Measurements from ENCODE around the gene DBP. TPM values are rescaled to one million over a fixed set of nuclear protein-coding genes. Genes with fewer than 3 reads are reported as not detected.
"Not testable (repeated sequence)": the region's sequence is repeated elsewhere in the genome, so short reads cannot be mapped to it uniquely, and the experiment has no call there.

DBP gene
- total RNA-seq, 2 donors from 2014 or later: 2.8 to 5.9 TPM

DNA sequence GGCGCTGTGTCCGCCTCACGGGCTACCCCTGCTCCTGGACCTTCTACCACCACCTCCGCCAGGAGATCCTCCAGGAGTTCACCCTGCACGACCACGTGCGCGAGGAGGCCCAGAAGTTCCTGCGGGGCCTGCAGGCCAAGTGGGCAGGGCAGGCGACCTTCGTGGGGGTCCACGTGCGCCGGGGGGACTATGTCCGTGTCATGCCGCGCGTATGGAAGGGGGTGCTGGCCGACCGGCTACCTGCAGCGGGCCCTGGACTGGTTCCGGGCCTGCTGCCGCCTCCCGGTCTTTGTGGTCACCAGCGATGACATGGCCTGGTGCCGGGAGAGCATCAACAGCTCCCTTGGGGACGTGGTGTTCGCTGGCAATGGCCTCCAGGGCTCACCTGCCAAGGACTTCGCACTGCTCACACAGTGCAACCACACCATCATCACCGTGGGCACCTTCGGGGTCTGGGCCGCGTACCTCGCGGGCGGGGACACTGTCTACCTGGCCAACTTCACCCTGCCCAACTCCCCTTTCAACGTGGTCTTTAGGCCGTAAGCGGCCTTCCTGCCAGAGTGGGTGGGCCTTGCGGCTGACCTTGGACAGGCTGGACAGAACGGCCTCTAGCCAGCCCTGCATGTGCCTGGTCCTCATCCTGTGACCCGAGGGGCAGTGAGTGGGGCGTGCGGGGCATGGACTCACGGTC lies 43.4 kb upstream of the DBP start:
- Histone ChIP-seq H3K4me1 (peaks cover 0 to under 1% of the 10 kb centered on the region in 2 donors), H3K27ac (no peak overlapping the region), H3K27me3 (no peaks in the 10 kb centered on the region), H3K4me3 (no peak overlapping the region), H3K36me3 (no peaks in the 10 kb centered on the region), H3K9me3 (no peaks in the 10 kb centered on the region)
- no peak for DNase-seq (ENCODE audit: low spot score)
- TF ChIP-seq, protein P1, sequence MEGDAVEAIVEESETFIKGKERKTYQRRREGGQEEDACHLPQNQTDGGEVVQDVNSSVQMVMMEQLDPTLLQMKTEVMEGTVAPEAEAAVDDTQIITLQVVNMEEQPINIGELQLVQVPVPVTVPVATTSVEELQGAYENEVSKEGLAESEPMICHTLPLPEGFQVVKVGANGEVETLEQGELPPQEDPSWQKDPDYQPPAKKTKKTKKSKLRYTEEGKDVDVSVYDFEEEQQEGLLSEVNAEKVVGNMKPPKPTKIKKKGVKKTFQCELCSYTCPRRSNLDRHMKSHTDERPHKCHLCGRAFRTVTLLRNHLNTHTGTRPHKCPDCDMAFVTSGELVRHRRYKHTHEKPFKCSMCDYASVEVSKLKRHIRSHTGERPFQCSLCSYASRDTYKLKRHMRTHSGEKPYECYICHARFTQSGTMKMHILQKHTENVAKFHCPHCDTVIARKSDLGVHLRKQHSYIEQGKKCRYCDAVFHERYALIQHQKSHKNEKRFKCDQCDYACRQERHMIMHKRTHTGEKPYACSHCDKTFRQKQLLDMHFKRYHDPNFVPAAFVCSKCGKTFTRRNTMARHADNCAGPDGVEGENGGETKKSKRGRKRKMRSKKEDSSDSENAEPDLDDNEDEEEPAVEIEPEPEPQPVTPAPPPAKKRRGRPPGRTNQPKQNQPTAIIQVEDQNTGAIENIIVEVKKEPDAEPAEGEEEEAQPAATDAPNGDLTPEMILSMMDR (IDR thresholded peaks at IDR 0.05): no peak

GRCh38 chr19:48680006-48680405 lies 42.8 kb upstream of the DBP start:
- not testable (repeated sequence) for H3K27ac ChIP-seq; DNase-seq (ENCODE audit: low spot score); H3K27me3 ChIP-seq; H3K9me3 ChIP-seq; H3K36me3 ChIP-seq; H3K4me3 ChIP-seq; H3K4me1 ChIP-seq

DNA sequence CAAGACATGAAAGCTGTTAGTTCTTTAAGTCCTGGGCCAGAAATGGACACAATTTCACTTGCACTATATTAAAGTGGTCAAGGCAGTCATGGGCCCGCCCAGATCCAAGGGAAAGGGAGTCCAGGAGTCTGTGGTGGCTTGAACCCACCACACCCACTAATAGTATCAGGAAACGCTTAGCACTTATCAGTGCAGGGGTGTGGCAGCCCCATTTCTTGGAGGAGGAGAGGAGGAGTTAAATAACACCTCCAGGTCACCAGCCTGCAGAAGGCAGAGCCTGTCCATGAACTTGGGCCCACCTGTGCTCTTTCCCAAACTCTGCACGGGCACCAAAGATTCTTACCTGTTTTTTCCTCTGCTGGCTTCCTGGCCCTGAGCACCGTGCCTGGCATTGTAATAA lies 41.0 kb upstream of the DBP start:
- DNase-seq (ENCODE audit: low spot score): no peak
- Histone ChIP-seq H3K4me3 (no peak overlapping the region), H3K9me3 (no peaks in the 10 kb centered on the region), H3K36me3 (no peaks in the 10 kb centered on the region), H3K27me3 (no peaks in the 10 kb centered on the region), H3K27ac (no peak overlapping the region), H3K4me1 (peaks cover 0 to 6% of the 10 kb centered on the region in 2 donors)
- TF ChIP-seq, protein P1 (IDR thresholded peaks at IDR 0.05): no peak

DNA sequence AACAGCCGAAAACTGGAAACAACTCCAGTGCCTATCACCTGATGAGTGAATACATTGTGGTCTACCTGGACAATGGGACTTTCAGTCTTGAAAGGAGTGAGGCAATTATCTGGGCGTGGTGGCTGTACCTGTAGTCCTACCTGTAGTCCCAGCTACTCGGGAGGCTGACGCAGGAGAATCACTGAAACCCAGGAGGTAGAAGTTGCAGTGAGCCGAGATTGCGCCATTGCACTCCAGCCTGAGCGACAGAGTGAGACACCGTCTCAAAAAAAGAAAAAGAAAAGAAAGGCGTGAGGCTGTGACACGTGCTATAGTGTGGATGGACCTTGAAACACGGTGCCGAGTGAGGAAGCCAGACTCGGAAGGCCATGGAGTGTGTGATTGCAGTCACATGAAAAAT lies 39.7 kb upstream of the DBP start:
- TF ChIP-seq, protein P1 (IDR thresholded peaks at IDR 0.05): no peak
- H3K9me3 ChIP-seq: no peaks in the 10 kb centered on the region
- no peak for DNase-seq (ENCODE audit: low spot score)
- H3K4me3 ChIP-seq: no peak overlapping the region
- no peak overlapping the region for H3K27ac ChIP-seq
- no peaks in the 10 kb centered on the region for H3K36me3 ChIP-seq
- H3K4me1 ChIP-seq: peaks cover 0 to 6% of the 10 kb centered on the region in 2 donors
- no peaks in the 10 kb centered on the region for H3K27me3 ChIP-seq

- Histone ChIP-seq H3K36me3 (no peaks in the 10 kb centered on the region), H3K4me3 (no peak overlapping the region), H3K4me1 (peaks cover 0 to 6% of the 10 kb centered on the region in 2 donors), H3K9me3 (no peaks in the 10 kb centered on the region), H3K27me3 (no peaks in the 10 kb centered on the region), H3K27ac (no peak overlapping the region)
- DNase-seq (ENCODE audit: low spot score): no peak
- TF ChIP-seq, protein P1 (IDR thresholded peaks at IDR 0.05): no peak
These were observed 39.3 kb upstream of the DBP start for GRCh38 chr19:48676487-48676886.

- Histone ChIP-seq H3K27me3 (no peaks in the 10 kb centered on the region), H3K4me1 (peaks cover 0 to 6% of the 10 kb centered on the region in 2 donors), H3K36me3 (no peaks in the 10 kb centered on the region), H3K27ac (no peak overlapping the region), H3K9me3 (no peaks in the 10 kb centered on the region), H3K4me3 (no peak overlapping the region)
- DNase-seq (ENCODE audit: low spot score): peak; percentile 82
- TF ChIP-seq, protein P1 (IDR thresholded peaks at IDR 0.05): peak; percentile 56 to 90
These were observed 38.0 kb upstream of the DBP start for GRCh38 chr19:48674921-48675824.
